Adipose tissue (tissue), 3 donors: ENCODE data around the gene D2HGDH. TPM values are rescaled to one million over a fixed set of nuclear protein-coding genes. Genes with fewer than 3 reads are reported as not detected.
"Not testable (repeated sequence)": the region's sequence is repeated elsewhere in the genome, so short reads cannot be mapped to it uniquely, and the experiment has no call there.

Experiments used
- H3K27ac ChIP-seq: one replicate; pipeline ENCODE4 v1.5.1; 2013; ENCODE audit warnings: low read depth, low read length
- WGBS, 3 donors: extraction: QIAGEN DNeasy Blood & Tissue Kit; methylation state at CpG; one replicate each; pipeline ENCODE4 v1.1.7; 2013; 5-methylcytosine and 5-hydroxymethylcytosine counted together
- polyA plus RNA-seq, 3 donors: library from polyadenylated mRNA; stranded (reverse); fragments of 200-250 nt; gene quantifications; one replicate each; pipeline ENCODE4 v1.2.3, GENCODE V29; 2013
- donor health status: healthy with polysubstance abuse.
- donor health status: Bipolar disorder and iron deficiency.
- donor health status: healthy.

Gene D2HGDH
- polyA plus RNA-seq, 3 donors, result 17.8 to 29.7 (median 29.4) TPM

GRCh38 chr2:241810307-241811200 is 76.1 kb downstream of the D2HGDH start:
- no peak overlapping the region for H3K27ac ChIP-seq
- WGBS, 3 donors, result 64 to 77% (median 74%) methylated on average over 27 to 28 of the region's 28 CpGs

DNA sequence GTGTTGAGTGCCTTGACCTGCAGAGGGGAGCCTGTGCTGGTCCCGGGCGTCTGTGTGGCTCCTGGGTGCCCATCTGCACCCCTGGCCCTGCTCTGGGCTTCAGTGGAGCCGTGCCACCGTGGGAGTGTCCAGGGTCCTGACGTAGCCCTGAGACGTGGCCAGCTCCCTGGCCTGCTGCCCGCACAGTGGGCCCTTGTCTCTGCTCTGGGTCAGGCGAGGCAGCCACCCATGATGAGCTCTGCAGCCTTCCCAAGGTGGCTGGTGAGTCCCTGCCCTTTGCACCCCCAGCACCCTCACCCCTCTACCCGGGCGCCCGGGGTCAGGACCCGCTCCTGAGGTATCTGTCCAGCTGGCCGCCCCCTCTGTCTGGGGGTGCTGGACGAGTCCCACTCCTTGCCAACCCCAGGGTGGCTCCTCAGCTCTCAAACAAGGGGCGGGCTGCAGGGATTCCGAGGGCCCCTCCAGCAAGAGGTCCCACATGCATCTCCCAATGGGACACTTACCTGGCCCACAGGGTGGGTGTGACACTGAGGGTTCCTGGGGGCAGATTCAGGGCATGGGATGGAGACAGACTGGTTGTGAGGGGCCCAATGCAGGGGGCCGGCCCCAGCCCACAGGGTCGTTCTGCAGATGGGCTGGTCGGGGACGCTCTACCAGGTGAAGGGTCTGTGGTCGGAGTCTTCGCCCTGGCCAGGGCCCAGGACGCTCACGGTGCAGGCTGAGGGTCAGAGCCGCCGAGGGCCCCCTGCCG is 76.9 kb downstream of the D2HGDH start:
- whole genome bisulfite sequencing, 3 donors, result 79 to 87% (median 79%) methylated on average over 26 to 27 of the region's 27 CpGs
- H3K27ac ChIP-seq, result no peak overlapping the region

- WGBS, 3 donors, result 72 to 85% (median 82%) methylated on average over 20 of the region's 20 CpGs
These were observed 77.7 kb downstream of the D2HGDH start for GRCh38 chr2:241811952-241812729.

GRCh38 chr2:241812730-241813643 is 78.6 kb downstream of the D2HGDH start:
- WGBS, 3 donors, result 80 to 85% (median 82%) methylated on average over 35 to 40 of the region's 40 CpGs
- H3K27ac ChIP-seq, result no peak overlapping the region

More at GRCh38 chr2:241811952-241812729, 77.7 kb downstream of the D2HGDH start:
- H3K27ac ChIP-seq, result no peak overlapping the region

- H3K27ac ChIP-seq, result no peak overlapping the region
- 46 to 54% (median 52%) methylated on average over 19 to 20 of the region's 20 CpGs for WGBS, 3 donors
These were observed 79.4 kb downstream of the D2HGDH start for GRCh38 chr2:241813644-241814392.

DNA sequence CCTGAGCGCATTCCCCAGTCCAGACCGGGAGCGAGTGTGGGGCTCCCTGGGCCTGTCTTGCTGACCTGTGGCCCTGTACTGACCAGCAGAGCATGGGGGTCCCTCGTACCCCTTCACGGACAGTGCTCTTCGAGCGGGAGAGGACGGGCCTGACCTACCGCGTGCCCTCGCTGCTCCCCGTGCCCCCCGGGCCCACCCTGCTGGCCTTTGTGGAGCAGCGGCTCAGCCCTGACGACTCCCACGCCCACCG is 79.9 kb downstream of the D2HGDH start:
- WGBS, 3 donors, result 85 to 91% (median 91%) methylated on average over 16 to 17 of the region's 17 CpGs
- no peak overlapping the region for H3K27ac ChIP-seq

- no peak overlapping the region for H3K27ac ChIP-seq
- 73 to 91% (median 89%) methylated on average over 47 to 52 of the region's 52 CpGs for WGBS, 3 donors
These were observed 80.4 kb downstream of the D2HGDH start for GRCh38 chr2:241814643-241815476.

DNA sequence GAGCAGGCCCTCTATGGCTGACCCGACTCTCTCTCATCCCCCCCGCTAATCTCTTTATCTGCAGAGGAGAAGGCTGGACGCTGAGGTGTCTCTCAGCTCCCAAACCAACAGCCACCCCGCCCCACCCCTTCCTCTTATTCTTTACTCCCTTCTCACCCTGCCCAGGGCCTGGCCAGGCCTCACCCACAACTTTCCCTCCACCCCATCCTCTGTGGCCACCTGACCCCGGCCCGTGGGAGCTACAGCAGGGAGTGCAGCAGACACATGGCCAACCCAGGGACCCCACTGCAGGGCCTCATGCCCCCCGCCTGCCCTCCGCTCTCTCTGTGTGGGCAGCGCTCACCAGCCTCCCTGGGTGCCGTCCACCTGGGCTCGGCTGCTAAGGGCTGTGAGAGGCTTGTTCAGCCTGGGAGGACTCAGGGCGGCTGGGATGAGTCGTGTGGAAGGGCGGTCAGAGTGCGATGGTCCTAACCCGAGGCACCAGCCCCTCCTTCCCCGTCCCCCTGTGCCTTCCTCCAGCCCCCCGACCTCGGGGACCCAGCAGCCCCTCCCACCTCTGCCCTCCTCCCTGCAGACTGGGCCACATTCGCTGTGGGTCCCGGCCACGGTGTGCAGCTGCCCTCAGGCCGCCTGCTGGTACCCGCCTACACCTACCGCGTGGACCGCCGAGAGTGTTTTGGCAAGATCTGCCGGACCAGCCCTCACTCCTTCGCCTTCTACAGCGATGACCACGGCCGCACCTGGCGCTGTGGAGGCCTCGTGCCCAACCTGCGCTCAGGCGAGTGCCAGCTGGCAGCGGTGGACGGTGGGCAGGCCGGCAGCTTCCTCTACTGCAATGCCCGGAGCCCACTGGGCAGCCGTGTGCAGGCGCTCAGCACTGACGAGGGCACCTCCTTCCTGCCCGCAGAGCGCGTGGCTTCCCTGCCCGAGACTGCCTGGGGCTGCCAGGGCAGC is 81.3 kb downstream of the D2HGDH start:
- WGBS, 3 donors, result 74 to 84% (median 82%) methylated on average over 44 to 48 of the region's 48 CpGs
- no peak overlapping the region for H3K27ac ChIP-seq

GRCh38 chr2:241816431-241817121 is 82.1 kb downstream of the D2HGDH start:
- WGBS, 3 donors, result 67 to 77% (median 74%) methylated on average over 29 to 33 of the region's 33 CpGs
- no peak overlapping the region for H3K27ac ChIP-seq

DNA sequence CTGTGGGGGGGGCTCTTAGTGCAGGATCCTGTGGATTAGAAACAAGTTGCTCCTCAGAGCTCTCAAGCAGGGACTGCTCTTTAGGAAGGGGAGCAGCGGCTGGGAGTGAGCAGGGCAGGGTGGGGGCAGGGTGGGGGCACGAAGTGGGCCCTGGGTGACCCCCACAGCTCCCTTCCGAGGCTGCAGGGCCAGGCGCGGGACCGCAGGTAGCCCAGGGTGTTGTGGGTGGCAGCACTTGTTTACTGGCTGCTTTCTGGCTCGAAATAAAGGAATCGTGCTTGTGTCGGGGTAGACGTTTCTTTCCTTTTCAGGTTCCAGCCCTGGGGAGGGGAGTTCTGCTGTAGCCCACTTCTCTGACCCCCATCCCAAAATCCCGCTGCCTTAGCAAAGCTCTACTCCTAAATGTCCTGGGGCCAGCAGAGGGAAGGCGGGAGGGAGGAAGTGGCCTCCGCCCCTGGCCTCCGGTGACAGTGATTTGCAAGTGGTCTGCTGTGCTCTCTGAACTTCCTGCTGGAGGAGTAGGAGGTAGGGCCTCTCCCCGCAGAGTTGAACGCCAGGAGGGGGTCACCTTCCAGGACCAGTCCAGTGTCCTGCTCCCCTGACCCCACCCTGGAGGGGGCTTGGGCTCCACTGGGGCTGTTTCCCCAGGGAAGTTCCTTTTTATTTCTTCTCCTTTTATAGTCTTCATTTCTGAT is 82.8 kb downstream of the D2HGDH start:
- H3K27ac ChIP-seq, result no peak overlapping the region
- 26 to 58% (median 37%) methylated on average over 15 to 16 of the region's 16 CpGs for WGBS, 3 donors

DNA sequence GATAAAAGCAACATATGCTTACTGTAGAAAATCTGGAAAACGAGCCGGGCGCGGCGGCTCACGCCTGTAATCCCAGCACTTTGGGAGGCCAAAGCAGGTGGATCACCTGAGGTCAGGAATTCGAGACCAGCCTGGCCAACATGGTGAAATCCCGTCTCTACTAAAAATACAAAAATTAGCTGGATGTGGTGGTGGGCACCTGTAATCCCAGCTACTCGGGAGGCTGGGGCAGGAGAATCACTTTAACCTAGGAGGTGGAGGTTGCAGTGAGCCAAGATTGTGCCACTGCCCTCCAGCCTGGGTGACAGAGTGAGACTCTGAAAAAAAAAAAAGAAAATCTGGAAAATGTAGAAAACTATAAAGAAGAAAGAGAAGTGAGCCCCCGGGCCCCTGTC is 83.4 kb downstream of the D2HGDH start:
- H3K27ac ChIP-seq, result not testable (repeated sequence)
- 72 to 90% (median 77%) methylated on average over 8 to 10 of the region's 10 CpGs for WGBS, 3 donors
